Stomach (tissue), 9 donors: Measurements from ENCODE around the gene APP. TPM values are rescaled to one million over a fixed set of nuclear protein-coding genes. Genes with fewer than 3 reads are reported as not detected.
A peak's percentile ranks its signal among the peaks of the same experiment; 100 is the strongest.

Source experiments
- DNase-seq, 2 donors: peaks; one replicate each; pipeline versions ENCODE4 v3.0.0 to v3.0.0-alpha.2; 2013 to 2019
- H3K27ac ChIP-seq, 5 donors: fragments of 200-600 bp in 4 of 5; sonication (generic) in 4 of 5; one replicate each; pipeline ENCODE4 v1.5.1; 2013 to 2019; ENCODE audit warnings: mild to moderate bottlenecking in 1 of 5, moderate library complexity in 1 of 5
- H3K27me3 ChIP-seq, 3 donors: fragments of 200-600 bp; sonication (generic); one replicate each; pipeline ENCODE4 v1.5.1; 2017 to 2019; ENCODE audit warnings: mixed run types in 1 of 3
- H3K36me3 ChIP-seq, 4 donors: fragments of 200-600 bp; sonication (generic); 1 replicate in 3 of 4; 2 replicates in 1 of 4; pipeline ENCODE4 v1.5.1; 2016 to 2019
- H3K4me1 ChIP-seq, 4 donors: fragments of 200-600 bp; sonication (generic); one replicate each; pipeline ENCODE4 v1.5.1; 2016 to 2019
- H3K4me3 ChIP-seq, 4 donors: fragments of 200-600 bp; sonication (generic) in 3 of 4; one replicate each; pipeline ENCODE4 v1.5.1; 2016 to 2019; ENCODE audit warnings: mild to moderate bottlenecking in 1 of 4
- H3K9me3 ChIP-seq, 4 donors: fragments of 200-600 bp; sonication (generic); one replicate each; pipeline ENCODE4 v1.5.1; 2016 to 2019
- EP300 ChIP-seq: sonication (generic); formaldehyde crosslinking; IDR thresholded peaks from one replicate; pipeline ENCODE4 v1.6.1; 2017; ENCODE audit warnings: antibody characterized with exemption
- POLR2A ChIP-seq, 4 donors: fragments of 450-650 bp; IDR thresholded peaks; one replicate each; pipeline ENCODE4 v1.6.1; 2016; ENCODE audit warnings: antibody characterized with exemption in 4 of 4, control low read depth in 2 of 4, mild to moderate bottlenecking in 1 of 4, moderate library complexity in 1 of 4
- POLR2AphosphoS5 ChIP-seq, 3 donors: sonication (generic); formaldehyde crosslinking; IDR thresholded peaks; one replicate each; pipeline ENCODE4 v1.6.1; 2016; ENCODE audit warnings: antibody characterized with exemption in 3 of 3
- WGBS, 5 donors: extraction: QIAGEN DNeasy Blood & Tissue Kit in 3 of 5; methylation state at CpG; one replicate each; pipeline versions ENCODE4 v1.1.5 to v1.1.7; 2013 to 2018; 5-methylcytosine and 5-hydroxymethylcytosine counted together
- intact Hi-C: fragments of 100-400 bp; cut with DNase I; formaldehyde crosslinking; loops from one replicate; pipeline ENCODE4 v1.15.1; 2023; ENCODE audit warnings: low total_unique reads
- polyA plus RNA-seq, 3 donors: library from polyadenylated mRNA; stranded (reverse); fragments of 200-250 nt; gene quantifications; one replicate each; pipeline ENCODE4 v1.2.3, GENCODE V29; 2013
- total RNA-seq, 5 donors: library from RNA; depleted of rRNA; stranded (reverse); fragments of >200 nt; gene quantifications; one replicate each; pipeline versions ENCODE4 v1.1.0 to v1.2.3, GENCODE V29; 2014 to 2016
- TF ChIP-seq, protein P1 (sequence below), 7 experiments: fragments of 450-650 bp in 4 of 7; fragments of 200-600 bp in 3 of 7; sonication (generic) in 3 of 7; IDR thresholded peaks; one replicate each; pipeline ENCODE4 v1.5.1; 2016 to 2019; ENCODE audit warnings: antibody characterized with exemption in 7 of 7, control low read depth in 2 of 7, mild to moderate bottlenecking in 1 of 7
- donor health status: healthy with polysubstance abuse.
- donor health status: Bipolar disorder and iron deficiency.
- donor health status: healthy.

The APP gene
- total and polyA plus RNA-seq, 8 donors: 41.2 to 408 (median 200) TPM

DNA sequence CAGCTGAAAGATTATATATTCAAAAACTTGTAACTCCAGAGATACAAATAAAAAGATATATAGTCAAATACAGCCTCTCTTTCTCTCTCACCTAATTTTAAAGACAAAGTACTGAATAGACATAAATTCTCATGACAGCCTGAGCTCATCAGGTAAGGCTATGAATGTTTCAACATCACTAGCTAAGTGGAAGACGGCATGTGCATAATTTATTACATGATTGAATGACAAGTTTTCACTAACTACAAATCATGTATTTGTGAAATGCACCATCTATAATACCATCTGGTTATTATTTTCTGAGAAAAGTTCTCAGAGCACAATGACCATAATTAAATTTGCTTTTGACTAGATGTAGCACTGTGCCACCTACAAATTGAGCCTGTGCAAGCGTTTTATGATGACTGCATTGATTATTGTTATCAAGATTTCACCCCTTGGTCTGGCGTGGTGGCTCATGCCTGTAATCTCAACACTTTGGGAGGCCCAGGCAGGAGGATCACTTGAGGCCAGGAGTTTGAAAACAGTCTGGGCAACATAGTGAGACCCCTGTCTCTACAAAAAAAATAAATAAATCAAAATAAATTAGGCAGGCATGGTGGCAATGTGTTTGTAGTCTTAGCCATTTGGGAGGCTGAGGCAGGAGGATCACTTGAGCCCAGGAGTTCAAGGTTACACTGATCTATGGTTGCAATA is 128.2 kb downstream of the APP start:
- intact Hi-C loops: no loop called here
- Histone ChIP-seq H3K27ac (no peak overlapping the region), H3K4me3 (no peak overlapping the region), H3K36me3 (peaks cover 0 to 23% (median 16%) of the 10 kb centered on the region in 4 donors), H3K4me1 (peaks cover 0 to 11% (median 3%) of the 10 kb centered on the region in 4 donors), H3K9me3 (no peaks in the 10 kb centered on the region), H3K27me3 (no peaks in the 10 kb centered on the region)
- TF ChIP-seq POLR2A (IDR thresholded peaks at IDR 0.05) (no peak), EP300 (no peak), POLR2AphosphoS5 (IDR thresholded peaks at IDR 0.05) (no peak)
- TF ChIP-seq, protein P1, sequence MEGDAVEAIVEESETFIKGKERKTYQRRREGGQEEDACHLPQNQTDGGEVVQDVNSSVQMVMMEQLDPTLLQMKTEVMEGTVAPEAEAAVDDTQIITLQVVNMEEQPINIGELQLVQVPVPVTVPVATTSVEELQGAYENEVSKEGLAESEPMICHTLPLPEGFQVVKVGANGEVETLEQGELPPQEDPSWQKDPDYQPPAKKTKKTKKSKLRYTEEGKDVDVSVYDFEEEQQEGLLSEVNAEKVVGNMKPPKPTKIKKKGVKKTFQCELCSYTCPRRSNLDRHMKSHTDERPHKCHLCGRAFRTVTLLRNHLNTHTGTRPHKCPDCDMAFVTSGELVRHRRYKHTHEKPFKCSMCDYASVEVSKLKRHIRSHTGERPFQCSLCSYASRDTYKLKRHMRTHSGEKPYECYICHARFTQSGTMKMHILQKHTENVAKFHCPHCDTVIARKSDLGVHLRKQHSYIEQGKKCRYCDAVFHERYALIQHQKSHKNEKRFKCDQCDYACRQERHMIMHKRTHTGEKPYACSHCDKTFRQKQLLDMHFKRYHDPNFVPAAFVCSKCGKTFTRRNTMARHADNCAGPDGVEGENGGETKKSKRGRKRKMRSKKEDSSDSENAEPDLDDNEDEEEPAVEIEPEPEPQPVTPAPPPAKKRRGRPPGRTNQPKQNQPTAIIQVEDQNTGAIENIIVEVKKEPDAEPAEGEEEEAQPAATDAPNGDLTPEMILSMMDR (IDR thresholded peaks at IDR 0.05): no peak
- no peak for DNase-seq
- 85 to 90% (median 89%) methylated on average over 3 of the region's 3 CpGs for WGBS, 5 donors

DNA sequence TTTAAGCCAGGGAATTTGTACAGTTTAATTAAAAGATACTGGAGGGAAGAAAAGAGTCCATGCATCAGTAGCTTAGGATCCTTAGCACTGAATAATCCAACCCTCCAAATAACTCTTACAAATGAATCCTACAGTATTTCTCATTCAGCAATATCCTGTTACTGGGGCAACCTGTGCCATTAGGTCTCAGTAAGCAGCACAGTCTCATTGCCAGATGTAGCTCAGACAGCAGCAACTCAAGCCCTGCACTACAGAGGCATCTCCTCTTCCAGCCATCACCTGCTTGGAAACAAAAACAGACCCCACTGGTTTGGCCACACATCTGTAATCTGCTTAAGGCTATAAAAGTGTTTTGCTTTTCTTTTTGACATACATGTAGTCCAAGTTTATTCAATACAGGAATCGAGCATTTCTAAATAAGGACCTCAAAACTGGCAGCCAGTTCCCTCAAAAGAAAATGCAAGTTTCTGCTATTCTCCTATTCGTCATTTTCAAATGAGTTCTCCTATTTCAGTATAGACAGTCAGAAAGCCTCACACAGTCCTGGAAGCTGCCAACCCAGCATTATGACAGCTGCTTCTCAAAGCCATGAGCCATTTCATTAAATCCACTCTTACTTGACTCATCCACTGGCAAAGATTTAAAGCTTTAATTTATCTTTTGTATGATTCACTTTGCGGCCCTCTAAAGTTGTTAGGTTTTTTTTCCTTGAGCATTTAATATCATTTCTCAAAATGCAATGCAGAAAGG is 129.0 kb downstream of the APP start:
- TF ChIP-seq EP300: no peak
- TF ChIP-seq POLR2AphosphoS5 (IDR thresholded peaks at IDR 0.05): no peak
- TF ChIP-seq, protein P1 (IDR thresholded peaks at IDR 0.05): no peak
- no peak for TF ChIP-seq POLR2A (IDR thresholded peaks at IDR 0.05)
- intact Hi-C loops: no loop called here
- H3K4me1 ChIP-seq: peaks cover 0 to 11% (median 3%) of the 10 kb centered on the region in 4 donors
- H3K27ac ChIP-seq: no peak overlapping the region
- H3K27me3 ChIP-seq: no peaks in the 10 kb centered on the region
- peak in 1 of 2 donors; percentile 49 for DNase-seq
- H3K4me3 ChIP-seq: no peak overlapping the region
- WGBS, 5 donors: 60 to 77% (median 74%) methylated on average over 3 of the region's 3 CpGs
- peaks cover 0 to 23% (median 16%) of the 10 kb centered on the region in 4 donors for H3K36me3 ChIP-seq
- H3K9me3 ChIP-seq: no peaks in the 10 kb centered on the region

DNA sequence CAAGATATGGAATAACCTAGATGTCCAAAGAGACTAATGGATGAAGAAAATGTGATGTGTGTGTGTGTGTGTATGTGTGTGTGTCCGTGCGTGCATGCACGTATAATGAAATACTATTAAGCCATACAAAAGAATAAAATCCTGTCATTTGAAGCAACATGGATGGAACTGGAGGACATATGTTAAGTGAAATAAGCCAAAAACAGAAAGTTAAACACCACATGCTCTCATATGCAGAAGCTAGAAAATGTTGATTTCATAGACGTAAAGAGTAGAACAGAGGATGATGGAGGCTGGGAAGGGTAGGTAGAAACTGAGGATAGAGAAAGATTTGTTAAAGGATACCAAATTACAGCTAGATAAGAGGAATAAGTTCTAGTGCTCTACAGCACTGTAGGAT is 133.7 kb downstream of the APP start:
- TF ChIP-seq POLR2AphosphoS5 (IDR thresholded peaks at IDR 0.05) (no peak), EP300 (no peak), POLR2A (IDR thresholded peaks at IDR 0.05) (no peak)
- TF ChIP-seq, protein P1 (IDR thresholded peaks at IDR 0.05): no peak
- no peaks in the 10 kb centered on the region for H3K27me3 ChIP-seq
- no peak for DNase-seq
- peaks cover 0 to 12% (median 5%) of the 10 kb centered on the region in 4 donors for H3K4me1 ChIP-seq
- WGBS, 5 donors: 90 to 99% (median 98%) methylated on average over 4 of the region's 4 CpGs
- H3K4me3 ChIP-seq: no peak overlapping the region
- no peak overlapping the region for H3K27ac ChIP-seq
- intact Hi-C loops: no loop called here
- H3K36me3 ChIP-seq: peaks cover 0 to 10% (median 8%) of the 10 kb centered on the region in 4 donors
- H3K9me3 ChIP-seq: no peaks in the 10 kb centered on the region

DNA sequence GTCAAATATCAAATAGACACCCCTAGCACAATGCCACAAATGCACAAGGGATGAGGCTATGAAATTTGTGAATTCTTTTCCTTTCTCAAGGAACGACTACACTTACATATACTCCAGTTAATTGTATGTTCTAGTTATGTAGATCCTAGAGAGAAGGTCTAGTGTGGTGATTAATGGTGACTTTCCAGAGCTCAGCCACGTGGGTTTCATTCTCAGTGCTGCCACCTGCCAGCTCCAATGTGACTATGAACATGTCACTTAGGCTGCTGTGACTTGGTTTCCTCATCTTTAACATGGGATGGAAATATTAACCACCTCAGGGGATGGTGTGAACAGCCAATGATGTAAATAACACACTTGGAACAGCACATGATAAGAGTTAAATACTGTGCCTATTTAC is 138.3 kb downstream of the APP start:
- Histone ChIP-seq H3K9me3 (no peaks in the 10 kb centered on the region), H3K27ac (no peak overlapping the region), H3K36me3 (peaks cover 0 to 17% (median 12%) of the 10 kb centered on the region in 4 donors), H3K27me3 (no peaks in the 10 kb centered on the region), H3K4me1 (peaks cover 0 to 14% (median 3%) of the 10 kb centered on the region in 4 donors), H3K4me3 (no peak overlapping the region)
- WGBS, 5 donors: 61 to 76% (median 72%) methylated on average over 2 of the region's 2 CpGs
- intact Hi-C loops: no loop called here
- TF ChIP-seq EP300 (no peak), POLR2A (IDR thresholded peaks at IDR 0.05) (no peak), POLR2AphosphoS5 (IDR thresholded peaks at IDR 0.05) (no peak)
- TF ChIP-seq, protein P1 (IDR thresholded peaks at IDR 0.05): no peak
- DNase-seq: no peak
